GM23338 (cell line): ENCODE data around the gene SHKBP1. TPM values are rescaled to one million over a fixed set of nuclear protein-coding genes. Genes with fewer than 3 reads are reported as not detected.

Experiments used
- ATAC-seq: fragments of 200-7000 bp; cut with Tn5 transposase; 3 replicates; pipeline ENCODE4 v1.9.1; 2020
- DNase-seq: peaks from one replicate; pipeline ENCODE4 v3.0.0-alpha.2; 2015; ENCODE audit warnings: low spot score
- H2AFZ ChIP-seq: fragments of 200-600 bp; sonication (generic); 2 replicates; pipeline ENCODE4 v1.8.0; 2016; ENCODE audit warnings: antibody characterized with exemption, mild to moderate bottlenecking, moderate library complexity
- H3F3A ChIP-seq: fragments of 200-600 bp; sonication (generic); replicated peaks from 2 replicates; pipeline ENCODE4 v1.8.0; 2017; ENCODE audit warnings: antibody characterized with exemption, mixed run types, low read depth
- H3K27ac ChIP-seq: fragments of 200-600 bp; sonication (generic); 2 replicates; pipeline ENCODE4 v1.6.1; 2016; ENCODE audit warnings: low read depth
- H3K27me3 ChIP-seq: fragments of 200-600 bp; sonication (generic); 2 replicates; pipeline ENCODE4 v1.8.0; 2016; ENCODE audit warnings: mild to moderate bottlenecking, mixed run types, moderate library complexity; ENCODE audit not compliant: insufficient read depth
- H3K36me3 ChIP-seq: fragments of 200-600 bp; sonication (generic); 2 replicates; pipeline ENCODE4 v1.8.0; 2016; ENCODE audit warnings: mild to moderate bottlenecking; ENCODE audit not compliant: insufficient read depth
- H3K4me1 ChIP-seq: fragments of 200-600 bp; sonication (generic); 2 replicates; pipeline ENCODE4 v1.8.0; 2016; ENCODE audit warnings: mild to moderate bottlenecking, moderate library complexity; ENCODE audit not compliant: insufficient read depth
- H3K4me2 ChIP-seq: fragments of 200-600 bp; sonication (generic); 2 replicates; pipeline ENCODE4 v1.7.1; 2017; ENCODE audit warnings: mixed run types
- H3K4me3 ChIP-seq: fragments of 200-600 bp; sonication (generic); 2 replicates; pipeline ENCODE4 v1.6.1; 2016; ENCODE audit warnings: mixed run types
- H3K79me2 ChIP-seq: fragments of 200-600 bp; sonication (generic); replicated peaks from 2 replicates; pipeline ENCODE4 v1.8.0; 2017; ENCODE audit warnings: mild to moderate bottlenecking; ENCODE audit not compliant: insufficient read depth
- H3K9me2 ChIP-seq: fragments of 200-600 bp; sonication (generic); 2 replicates; pipeline ENCODE4 v1.8.0; 2017; ENCODE audit not compliant: insufficient read depth
- H4K20me1 ChIP-seq: fragments of 200-600 bp; sonication (generic); replicated peaks from 2 replicates; pipeline ENCODE4 v1.8.0; 2017; ENCODE audit warnings: mild to moderate bottlenecking; ENCODE audit not compliant: insufficient read depth
- H3K27ac Mint-ChIP-seq: 2 replicates; pipeline ENCODE4 v1.8.0; 2020; ENCODE audit warnings: inconsistent platforms, mild to moderate bottlenecking, moderate library complexity, mixed read lengths
- H3K27me3 Mint-ChIP-seq: 3 replicates; pipeline ENCODE4 v1.8.0; 2022; ENCODE audit warnings: low read depth, mild to moderate bottlenecking, moderate library complexity, mixed read lengths, inconsistent platforms; ENCODE audit not compliant: insufficient read depth, poor library complexity
- H3K36me3 Mint-ChIP-seq: 3 replicates; pipeline ENCODE4 v1.8.0; 2021; ENCODE audit warnings: low read depth, mild to moderate bottlenecking, inconsistent platforms, moderate library complexity, mixed read lengths
- H3K4me1 Mint-ChIP-seq: 3 replicates; pipeline ENCODE4 v1.8.0; 2020; ENCODE audit warnings: mild to moderate bottlenecking, inconsistent platforms, mixed read lengths
- H3K4me3 Mint-ChIP-seq: 3 replicates; pipeline ENCODE4 v1.8.0; 2021; ENCODE audit warnings: moderate library complexity, mild to moderate bottlenecking, inconsistent platforms, mixed read lengths
- H3K9me3 Mint-ChIP-seq: 3 replicates; pipeline ENCODE4 v1.8.0; 2020; ENCODE audit warnings: moderate library complexity, mild to moderate bottlenecking, inconsistent platforms, mixed read lengths
- CREB1 ChIP-seq: fragments of 250-450 bp; sonication (Bioruptor Pico); IDR thresholded peaks from 2 replicates; pipeline ENCODE4 v1.5.0; 2020; ENCODE audit warnings: low read depth, mild to moderate bottlenecking, moderate library complexity
- EZH2phosphoT487 ChIP-seq: fragments of 200-600 bp; sonication (generic); IDR thresholded peaks from one replicate; pipeline ENCODE4 v1.8.1; 2018; ENCODE audit warnings: antibody characterized with exemption; ENCODE audit not compliant: unreplicated experiment
- POLR2AphosphoS5 ChIP-seq: IDR thresholded peaks from 2 replicates; pipeline ENCODE4 v1.6.1; 2016; ENCODE audit warnings: antibody characterized with exemption, low read depth
- ZNF331 ChIP-seq: fragments of 250-450 bp; sonication (Bioruptor Pico); IDR thresholded peaks from 2 replicates; pipeline ENCODE4 v1.5.0; 2020; ENCODE audit warnings: low read depth, mild to moderate bottlenecking, moderate library complexity
- polyA plus RNA-seq: library from polyadenylated mRNA; unstranded; fragments of >200 nt; fragmentation: Nextera tagmentation; extraction: Ambion mirVana; gene quantifications from 2 replicates; pipeline ENCODE4 v1.2.1, GENCODE V29; 2016
- total RNA-seq: library from RNA; depleted of rRNA; stranded (reverse); fragments of >200 nt; shearing (Covaris generic); gene quantifications from 2 replicates; pipeline ENCODE4 v1.2.3, GENCODE V29; 2014
- TF ChIP-seq, protein P1 (sequence below), 2 experiments: fragments of 200-600 bp in 1 of 2; sonication (generic) in 1 of 2; conservative IDR thresholded peaks; 2 replicates each; pipeline versions ENCODE4 v1.5.1 to v1.6.1; 2016 to 2017; ENCODE audit warnings: antibody characterized with exemption in 2 of 2, low read depth in 2 of 2, mild to moderate bottlenecking in 2 of 2, moderate library complexity in 1 of 2
- TF ChIP-seq, protein P2 (sequence below): IDR thresholded peaks from 2 replicates; pipeline ENCODE4 v1.6.1; 2016; ENCODE audit warnings: antibody characterized with exemption
- TF ChIP-seq, protein P3 (sequence below): IDR thresholded peaks from one replicate; pipeline ENCODE4 v1.6.1; 2018; ENCODE audit warnings: antibody characterized with exemption; ENCODE audit not compliant: unreplicated experiment

SHKBP1 gene
- total and polyA plus RNA-seq, 2 experiments from 2014 or later, result 63.2 to 69.8 TPM

- no peak overlapping the region for H2AFZ ChIP-seq
- peak overlapping the region; percentile 44 for H3K4me2 ChIP-seq
- H3K4me1 ChIP-seq, result peaks cover 31% of the 10 kb centered on the region
- no peaks in the 10 kb centered on the region for H3K79me2 ChIP-seq
- H3K9me3 Mint-ChIP-seq, result no peaks in the 10 kb centered on the region; the same call in 2 of the 3 replicates
- DNase-seq, result peak; percentile 85
- no peak overlapping the region; the same call in 2 of the 3 replicates for H3K4me3 Mint-ChIP-seq
- peaks cover 42% of the 10 kb centered on the region for H3K27me3 Mint-ChIP-seq
- H3K27ac Mint-ChIP-seq, result no peak overlapping the region
- no peaks in the 10 kb centered on the region for H3K9me2 ChIP-seq
- H3K4me3 ChIP-seq, result no peak overlapping the region
- no peaks in the 10 kb centered on the region for H3K36me3 ChIP-seq
- H3K36me3 Mint-ChIP-seq, result peaks cover 12% of the 10 kb centered on the region
- TF ChIP-seq, protein P1, sequence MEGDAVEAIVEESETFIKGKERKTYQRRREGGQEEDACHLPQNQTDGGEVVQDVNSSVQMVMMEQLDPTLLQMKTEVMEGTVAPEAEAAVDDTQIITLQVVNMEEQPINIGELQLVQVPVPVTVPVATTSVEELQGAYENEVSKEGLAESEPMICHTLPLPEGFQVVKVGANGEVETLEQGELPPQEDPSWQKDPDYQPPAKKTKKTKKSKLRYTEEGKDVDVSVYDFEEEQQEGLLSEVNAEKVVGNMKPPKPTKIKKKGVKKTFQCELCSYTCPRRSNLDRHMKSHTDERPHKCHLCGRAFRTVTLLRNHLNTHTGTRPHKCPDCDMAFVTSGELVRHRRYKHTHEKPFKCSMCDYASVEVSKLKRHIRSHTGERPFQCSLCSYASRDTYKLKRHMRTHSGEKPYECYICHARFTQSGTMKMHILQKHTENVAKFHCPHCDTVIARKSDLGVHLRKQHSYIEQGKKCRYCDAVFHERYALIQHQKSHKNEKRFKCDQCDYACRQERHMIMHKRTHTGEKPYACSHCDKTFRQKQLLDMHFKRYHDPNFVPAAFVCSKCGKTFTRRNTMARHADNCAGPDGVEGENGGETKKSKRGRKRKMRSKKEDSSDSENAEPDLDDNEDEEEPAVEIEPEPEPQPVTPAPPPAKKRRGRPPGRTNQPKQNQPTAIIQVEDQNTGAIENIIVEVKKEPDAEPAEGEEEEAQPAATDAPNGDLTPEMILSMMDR (conservative IDR thresholded peaks at IDR 0.05; ENCODE audit: low read depth in 2 of 2), result no peak
- TF ChIP-seq POLR2AphosphoS5 (no peak), CREB1 (CRISPR knock-in tag) (no peak)
- TF ChIP-seq, protein P2, sequence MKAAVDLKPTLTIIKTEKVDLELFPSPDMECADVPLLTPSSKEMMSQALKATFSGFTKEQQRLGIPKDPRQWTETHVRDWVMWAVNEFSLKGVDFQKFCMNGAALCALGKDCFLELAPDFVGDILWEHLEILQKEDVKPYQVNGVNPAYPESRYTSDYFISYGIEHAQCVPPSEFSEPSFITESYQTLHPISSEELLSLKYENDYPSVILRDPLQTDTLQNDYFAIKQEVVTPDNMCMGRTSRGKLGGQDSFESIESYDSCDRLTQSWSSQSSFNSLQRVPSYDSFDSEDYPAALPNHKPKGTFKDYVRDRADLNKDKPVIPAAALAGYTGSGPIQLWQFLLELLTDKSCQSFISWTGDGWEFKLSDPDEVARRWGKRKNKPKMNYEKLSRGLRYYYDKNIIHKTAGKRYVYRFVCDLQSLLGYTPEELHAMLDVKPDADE, result no peak
- 0 out of 2 replicates have a peak, but pooled peaks cover 4% of the 10 kb centered on the region for H3F3A ChIP-seq
- H3K27me3 ChIP-seq, result peaks cover 27% of the 10 kb centered on the region
- H3K4me1 Mint-ChIP-seq, result peaks cover 42% of the 10 kb centered on the region
- ATAC-seq, result peak; percentile 19
- H4K20me1 ChIP-seq, result no peaks in the 10 kb centered on the region; the same call in 1 of the 2 replicates
- no peak overlapping the region for H3K27ac ChIP-seq
These were observed 55.8 kb downstream of the SHKBP1 start for GRCh38 chr19:40632311-40633036.

- Histone ChIP-seq H3K9me2 (no peaks in the 10 kb centered on the region), H2AFZ (no peak overlapping the region), H3K79me2 (no peaks in the 10 kb centered on the region), H3K27me3 (peaks cover 27% of the 10 kb centered on the region), H4K20me1 (no peaks in the 10 kb centered on the region; the same call in 1 of the 2 replicates), H3F3A (0 out of 2 replicates have a peak, but pooled peaks cover 4% of the 10 kb centered on the region), H3K4me2 (no peak overlapping the region; the same call in 1 of the 2 replicates), H3K4me3 (no peak overlapping the region), H3K36me3 (no peaks in the 10 kb centered on the region), H3K27ac (no peak overlapping the region), H3K4me1 (peaks cover 31% of the 10 kb centered on the region)
- H3K27me3 Mint-ChIP-seq, result peaks cover 39% of the 10 kb centered on the region
- no peak for ATAC-seq
- H3K36me3 Mint-ChIP-seq, result peaks cover 12% of the 10 kb centered on the region
- no peaks in the 10 kb centered on the region; the same call in 2 of the 3 replicates for H3K9me3 Mint-ChIP-seq
- no peak for DNase-seq
- H3K27ac Mint-ChIP-seq, result no peak overlapping the region
- no peak overlapping the region for H3K4me3 Mint-ChIP-seq
- peaks cover 42% of the 10 kb centered on the region for H3K4me1 Mint-ChIP-seq
- TF ChIP-seq ZNF331 (CRISPR knock-in tag), result no peak
- TF ChIP-seq EZH2phosphoT487, result no peak
- TF ChIP-seq, protein P3, sequence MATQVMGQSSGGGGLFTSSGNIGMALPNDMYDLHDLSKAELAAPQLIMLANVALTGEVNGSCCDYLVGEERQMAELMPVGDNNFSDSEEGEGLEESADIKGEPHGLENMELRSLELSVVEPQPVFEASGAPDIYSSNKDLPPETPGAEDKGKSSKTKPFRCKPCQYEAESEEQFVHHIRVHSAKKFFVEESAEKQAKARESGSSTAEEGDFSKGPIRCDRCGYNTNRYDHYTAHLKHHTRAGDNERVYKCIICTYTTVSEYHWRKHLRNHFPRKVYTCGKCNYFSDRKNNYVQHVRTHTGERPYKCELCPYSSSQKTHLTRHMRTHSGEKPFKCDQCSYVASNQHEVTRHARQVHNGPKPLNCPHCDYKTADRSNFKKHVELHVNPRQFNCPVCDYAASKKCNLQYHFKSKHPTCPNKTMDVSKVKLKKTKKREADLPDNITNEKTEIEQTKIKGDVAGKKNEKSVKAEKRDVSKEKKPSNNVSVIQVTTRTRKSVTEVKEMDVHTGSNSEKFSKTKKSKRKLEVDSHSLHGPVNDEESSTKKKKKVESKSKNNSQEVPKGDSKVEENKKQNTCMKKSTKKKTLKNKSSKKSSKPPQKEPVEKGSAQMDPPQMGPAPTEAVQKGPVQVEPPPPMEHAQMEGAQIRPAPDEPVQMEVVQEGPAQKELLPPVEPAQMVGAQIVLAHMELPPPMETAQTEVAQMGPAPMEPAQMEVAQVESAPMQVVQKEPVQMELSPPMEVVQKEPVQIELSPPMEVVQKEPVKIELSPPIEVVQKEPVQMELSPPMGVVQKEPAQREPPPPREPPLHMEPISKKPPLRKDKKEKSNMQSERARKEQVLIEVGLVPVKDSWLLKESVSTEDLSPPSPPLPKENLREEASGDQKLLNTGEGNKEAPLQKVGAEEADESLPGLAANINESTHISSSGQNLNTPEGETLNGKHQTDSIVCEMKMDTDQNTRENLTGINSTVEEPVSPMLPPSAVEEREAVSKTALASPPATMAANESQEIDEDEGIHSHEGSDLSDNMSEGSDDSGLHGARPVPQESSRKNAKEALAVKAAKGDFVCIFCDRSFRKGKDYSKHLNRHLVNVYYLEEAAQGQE, result no peak
- TF ChIP-seq, protein P2, result no peak
These were observed 56.5 kb downstream of the SHKBP1 start for GRCh38 chr19:40633207-40633606.
